Kidney (tissue), 14 donors: ENCODE results near the gene SRGAP3. TPM values are rescaled to one million over a fixed set of nuclear protein-coding genes. Genes with fewer than 3 reads are reported as not detected.

Source experiments
- DNase-seq, 5 donors: peaks; one replicate each; pipeline ENCODE4 v3.0.0-alpha.2; 2013 to 2020
- FAIRE-seq: peaks from 2 replicates; lab custom pipeline; 2012; peaks lifted over from hg19 to GRCh38; lab: Jason Lieb, UNC
- H3K27ac ChIP-seq, 2 donors: one replicate each; pipeline ENCODE4 v1.7.0; 2013; ENCODE audit warnings: low read depth in 2 of 2, low read length in 2 of 2, inconsistent platforms in 1 of 2
- H3K27me3 ChIP-seq: one replicate; pipeline ENCODE4 v1.7.1; 2013; ENCODE audit warnings: low read length, inconsistent platforms; ENCODE audit not compliant: control insufficient read depth, insufficient read depth
- H3K36me3 ChIP-seq, 3 donors: one replicate each; pipeline versions ENCODE4 v1.7.0 to v1.7.1; 2013; ENCODE audit warnings: low read length in 3 of 3, control low read depth in 1 of 3, inconsistent platforms in 1 of 3; ENCODE audit not compliant: insufficient read depth in 3 of 3, control insufficient read depth in 2 of 3
- H3K4me1 ChIP-seq, 3 donors: one replicate each; pipeline versions ENCODE4 v1.7.0 to v1.7.1; 2013; ENCODE audit warnings: low read length in 3 of 3, inconsistent platforms in 1 of 3, low read depth in 1 of 3; ENCODE audit not compliant: control insufficient read depth in 2 of 3, insufficient read depth in 2 of 3
- H3K4me3 ChIP-seq, 3 donors: one replicate each; pipeline versions ENCODE4 v1.7.0 to v1.8.1; 2013; ENCODE audit warnings: low read length in 3 of 3, control low read depth in 1 of 3, inconsistent platforms in 1 of 3
- H3K9ac ChIP-seq, 3 donors: one replicate each; pipeline versions ENCODE4 v1.7.0 to v1.7.1; 2013; ENCODE audit warnings: low read length in 3 of 3, control low read depth in 1 of 3, inconsistent platforms in 1 of 3
- H3K9me3 ChIP-seq, 3 donors: one replicate each; pipeline versions ENCODE4 v1.7.0 to v1.7.1; 2013; ENCODE audit warnings: low read length in 3 of 3, control low read depth in 1 of 3, inconsistent platforms in 1 of 3; ENCODE audit not compliant: control insufficient read depth in 2 of 3, insufficient read depth in 1 of 3
- CTCF ChIP-seq: IDR thresholded peaks from 3 replicates; pipeline ENCODE4 v1.5.1; 2012; ENCODE audit warnings: mild to moderate bottlenecking, moderate library complexity, borderline replicate concordance; ENCODE audit not compliant: insufficient read depth; ENCODE audit errors: extremely low read depth
- intact Hi-C: fragments of 100-400 bp; cut with DNase I; formaldehyde crosslinking; loops from one replicate; pipeline ENCODE4 v1.11.1; 2022
- polyA plus RNA-seq: library from polyadenylated mRNA; stranded (reverse); fragments of 350-450 nt; fragmentation: Illumina TruSeq; extraction: RNeasy Lipid Tissue Mini Kit (QIAGEN cat#74804); gene quantifications from one replicate; pipeline ENCODE4 v1.2.3, GENCODE V29; 2014; ENCODE audit warnings: low read depth, low replicate concordance; ENCODE audit not compliant: insufficient read depth
- total RNA-seq: library from RNA; stranded (reverse); fragmentation: NEBNext Ultra II Directional; extraction: Animal tissue kit (Norgen Biotek cat#: 25700); gene quantifications from one replicate; pipeline ENCODE4 v1.2.1, GENCODE V29; 2021
- donor health status: control.
- donor health status: control.
- donor health status: control.
- donor health status: control.
- donor health status: control.
- donor health status: DM: yes; HTN: yes; CAD: no.
- donor health status: Normal renal cell carcinoma (clear cell type).

The SRGAP3 gene
- total and polyA plus RNA-seq, 2 donors from 2014 or later = 4.1 to 24.3 TPM

- no peak overlapping the region for H3K4me3 ChIP-seq
- intact Hi-C loops = no loop called here
- H3K4me1 ChIP-seq = no peaks in the 10 kb centered on the region
- TF ChIP-seq CTCF = no peak
- no peak overlapping the region for H3K27ac ChIP-seq
- no peaks in the 10 kb centered on the region for H3K9me3 ChIP-seq
- no peak overlapping the region for H3K9ac ChIP-seq
- no peaks in the 10 kb centered on the region for H3K27me3 ChIP-seq
- H3K36me3 ChIP-seq = no peaks in the 10 kb centered on the region
- DNase-seq = no peak
- no peak for FAIRE-seq
These were observed 18.9 kb downstream of the SRGAP3 start for GRCh38 chr3:9230596-9230995.

- no peaks in the 10 kb centered on the region for H3K4me1 ChIP-seq
- H3K9ac ChIP-seq = no peak overlapping the region
- no peaks in the 10 kb centered on the region for H3K27me3 ChIP-seq
- H3K4me3 ChIP-seq = no peak overlapping the region
- intact Hi-C loops = no loop called here
- no peak overlapping the region for H3K27ac ChIP-seq
- no peak for TF ChIP-seq CTCF
- FAIRE-seq (no peak), DNase-seq (no peak)
- H3K36me3 ChIP-seq = no peaks in the 10 kb centered on the region
- H3K9me3 ChIP-seq = no peaks in the 10 kb centered on the region
These were observed 19.6 kb downstream of the SRGAP3 start for GRCh38 chr3:9229879-9230278.

- H3K4me3 ChIP-seq = no peak overlapping the region
- H3K4me1 ChIP-seq = no peaks in the 10 kb centered on the region
- no peaks in the 10 kb centered on the region for H3K9me3 ChIP-seq
- FAIRE-seq = no peak
- no peaks in the 10 kb centered on the region for H3K36me3 ChIP-seq
- H3K9ac ChIP-seq = no peak overlapping the region
- intact Hi-C loops = no loop called here
- H3K27me3 ChIP-seq = no peaks in the 10 kb centered on the region
- TF ChIP-seq CTCF = no peak
- no peak for DNase-seq
- no peak overlapping the region for H3K27ac ChIP-seq
These were observed 20.1 kb downstream of the SRGAP3 start for GRCh38 chr3:9229325-9229724.

GRCh38 chr3:9226326-9226725 lies 23.1 kb downstream of the SRGAP3 start:
- Histone ChIP-seq H3K27ac (no peak overlapping the region), H3K9ac (no peak overlapping the region), H3K4me1 (no peaks in the 10 kb centered on the region), H3K36me3 (no peaks in the 10 kb centered on the region), H3K9me3 (no peaks in the 10 kb centered on the region), H3K4me3 (no peak overlapping the region), H3K27me3 (no peaks in the 10 kb centered on the region)
- no peak for TF ChIP-seq CTCF
- DNase-seq (no peak), FAIRE-seq (no peak)
- intact Hi-C loops = no loop called here
